NCI-H1694 treated with DMSO at 0.1 percent for 48 hours (cell line): ENCODE results near the gene POLR2H.

Experiments used
- DNase-seq: peaks from one replicate; lab custom pipeline; 2025; lab: John Stamatoyannopoulos, UW

POLR2H gene

DNA sequence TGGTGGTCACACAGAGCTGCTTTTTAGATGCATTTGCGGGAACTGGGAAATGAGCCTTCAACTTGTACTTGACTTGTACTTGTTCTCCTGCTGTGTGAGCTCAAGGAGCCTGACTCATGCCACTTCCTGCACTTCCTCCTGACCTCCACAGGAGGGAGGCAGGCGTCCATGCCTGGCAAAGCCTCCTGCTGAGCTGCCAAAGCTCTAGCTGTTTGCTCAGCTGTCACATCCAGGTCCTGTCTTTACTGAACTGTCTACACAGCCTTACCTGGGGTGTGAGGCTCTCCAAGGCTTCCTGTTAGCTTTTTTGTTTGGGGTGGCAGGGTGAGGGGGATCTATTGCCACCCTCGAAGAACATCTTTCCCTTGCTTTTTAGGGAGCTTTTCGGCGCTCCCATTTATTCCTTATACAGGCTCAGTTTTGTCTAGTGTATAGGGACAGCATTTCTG, 10.1 kb downstream of the POLR2H start:
- DNase-seq = peak; percentile 85

DNA sequence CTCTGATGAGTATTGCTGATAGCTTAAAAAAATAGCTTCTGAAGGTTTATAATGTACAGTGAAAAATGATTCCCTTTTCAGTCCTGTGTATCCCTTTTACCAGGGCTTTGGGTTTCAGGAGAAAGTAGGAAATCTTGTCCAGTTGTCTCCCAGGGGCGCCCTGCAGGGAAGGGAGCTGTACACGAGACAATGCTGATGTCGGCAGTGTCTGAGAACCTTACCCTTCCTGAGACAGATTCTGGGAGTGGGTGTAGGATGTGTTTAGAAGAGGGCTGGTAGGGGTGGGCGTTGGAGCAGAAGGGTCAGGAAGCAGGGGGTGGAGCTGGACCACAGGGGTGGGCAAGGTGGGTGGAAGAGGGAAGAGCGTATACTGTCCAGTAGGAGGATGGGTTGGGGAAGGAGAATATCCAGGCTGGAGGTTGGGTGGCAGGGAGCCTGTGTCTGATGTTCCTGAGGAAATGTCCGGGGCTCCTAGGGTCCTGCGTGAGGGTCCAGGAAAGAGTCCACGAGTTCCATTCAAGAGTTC, 10.8 kb downstream of the POLR2H start:
- no peak for DNase-seq

DNA sequence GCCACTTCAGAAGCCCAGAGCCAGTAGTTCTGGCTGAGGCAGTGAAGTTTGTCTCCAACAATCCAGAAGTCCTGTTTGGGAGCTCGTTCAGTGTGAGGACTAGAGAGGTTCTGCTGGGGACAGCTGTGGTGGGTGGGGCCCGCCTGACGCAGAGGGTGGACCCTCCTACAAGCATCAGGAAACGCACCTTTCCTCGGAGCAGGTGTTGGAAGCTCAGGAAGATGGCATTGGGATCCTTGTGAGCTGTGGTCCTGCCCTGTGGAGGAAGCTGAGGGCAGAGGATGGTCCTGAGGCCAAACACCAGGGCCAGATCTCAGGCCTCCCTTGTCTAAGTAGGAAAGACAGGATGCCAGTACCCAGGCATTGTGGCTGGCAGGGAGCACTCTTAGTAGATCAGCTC, 11.4 kb downstream of the POLR2H start:
- no peak for DNase-seq

DNA sequence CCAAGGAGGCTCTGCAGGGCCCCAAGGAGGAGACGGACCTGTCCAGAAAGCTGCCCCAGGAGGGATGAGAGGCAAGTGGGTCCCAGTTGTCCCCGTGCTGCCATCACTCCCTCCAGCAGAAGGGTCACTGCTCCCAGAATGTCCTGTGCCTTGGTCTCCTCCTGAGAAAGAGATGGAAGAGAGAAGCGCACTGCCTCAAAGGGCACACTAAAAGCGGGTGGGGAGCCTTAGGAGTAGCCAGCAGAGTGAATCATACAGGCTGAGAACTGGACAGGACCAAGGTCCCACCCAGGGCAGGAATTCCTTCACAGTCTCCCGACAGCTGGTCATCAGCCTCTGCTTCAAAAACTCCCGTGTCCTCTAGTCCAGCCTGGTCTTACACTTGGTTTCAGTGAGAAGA, 11.9 kb downstream of the POLR2H start:
- no peak for DNase-seq

DNA sequence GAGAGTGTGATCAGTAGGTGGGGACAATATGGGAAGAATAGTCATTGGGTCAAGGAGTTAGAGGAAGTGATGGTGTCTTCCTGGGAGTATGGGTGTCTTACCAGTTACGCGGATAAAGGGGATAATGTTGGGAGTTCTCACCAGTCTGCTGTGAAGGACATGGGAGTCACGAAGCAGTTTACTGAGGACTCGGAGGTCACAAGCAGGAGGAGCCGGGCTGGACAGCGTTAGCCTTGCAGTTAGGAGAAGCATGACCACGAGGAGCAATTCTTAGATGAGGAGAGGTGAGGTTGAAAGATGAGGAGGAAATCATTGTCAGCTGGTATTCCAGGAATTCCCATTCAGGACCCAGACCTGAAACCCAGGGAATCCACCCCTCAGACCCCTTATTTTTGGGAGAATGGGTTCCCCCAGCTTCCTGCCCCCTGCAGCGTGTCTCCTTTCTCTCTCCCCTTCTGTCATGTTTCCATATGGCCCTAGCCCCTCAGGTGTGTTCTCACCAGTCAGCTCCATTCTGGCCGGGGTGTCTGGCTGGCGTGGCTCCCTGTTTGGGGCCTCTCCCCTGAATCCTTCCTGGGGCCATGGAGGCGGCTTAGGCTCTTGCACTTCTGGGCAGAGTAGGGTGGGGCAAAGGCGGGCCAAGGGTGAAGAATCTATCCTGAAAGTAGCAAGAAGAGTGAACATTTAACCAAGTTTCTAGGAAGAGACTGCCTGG, 14.4 kb downstream of the POLR2H start:
- no peak for DNase-seq

DNA sequence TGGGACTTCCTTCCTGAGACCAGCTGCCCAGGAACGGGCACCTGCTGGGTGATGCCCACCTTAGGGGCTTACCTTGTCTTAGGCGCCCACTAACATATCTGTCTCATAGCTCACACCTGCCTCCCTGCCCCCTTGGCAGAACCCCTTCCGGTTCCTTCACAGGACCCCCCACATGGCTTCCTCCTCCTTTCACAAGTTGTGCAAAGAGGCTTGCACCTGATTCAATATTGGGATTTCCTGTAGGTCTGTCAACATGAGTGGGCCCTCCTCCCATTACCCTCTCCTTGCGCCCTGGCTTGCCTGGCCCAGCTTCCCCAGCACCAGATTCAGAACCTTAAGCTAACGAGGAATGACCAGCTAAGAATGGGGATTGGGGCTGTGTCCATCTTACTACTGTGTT, 15.9 kb downstream of the POLR2H start:
- no peak for DNase-seq

DNA sequence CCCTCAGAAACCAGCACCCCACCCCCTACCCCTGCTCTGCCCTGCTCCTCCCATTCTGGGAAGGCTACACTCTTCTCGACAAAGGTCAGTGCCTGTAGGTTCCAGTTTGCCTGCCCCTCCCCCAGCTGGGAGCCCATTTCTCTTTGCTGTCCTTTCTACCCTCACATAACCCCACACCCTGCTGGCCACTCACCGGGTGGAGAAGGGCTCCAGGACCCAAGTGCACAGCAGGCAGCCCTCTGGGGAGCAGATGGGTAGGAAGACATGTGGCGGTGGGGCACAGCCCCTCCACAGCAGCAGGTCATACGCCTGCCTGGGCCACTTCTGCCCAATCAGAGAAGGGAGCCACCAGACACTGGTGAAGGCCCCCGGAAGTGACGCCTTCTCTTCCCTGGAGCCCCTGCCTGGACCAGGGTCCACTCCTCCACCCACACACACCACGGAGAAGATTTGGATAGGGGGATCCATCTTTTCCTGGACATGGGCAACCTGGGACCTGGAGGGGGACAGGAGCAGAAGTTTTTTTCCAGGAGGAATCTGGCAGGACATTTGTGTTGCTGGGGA, 16.5 kb downstream of the POLR2H start, which contains the start of gene THPO:
Gene THPO, minus strand, starts transcription at position 326 of the 564 bp plus-strand sequence. CDS start 1,948 bp downstream, outside the sequence.
- no peak for DNase-seq

DNA sequence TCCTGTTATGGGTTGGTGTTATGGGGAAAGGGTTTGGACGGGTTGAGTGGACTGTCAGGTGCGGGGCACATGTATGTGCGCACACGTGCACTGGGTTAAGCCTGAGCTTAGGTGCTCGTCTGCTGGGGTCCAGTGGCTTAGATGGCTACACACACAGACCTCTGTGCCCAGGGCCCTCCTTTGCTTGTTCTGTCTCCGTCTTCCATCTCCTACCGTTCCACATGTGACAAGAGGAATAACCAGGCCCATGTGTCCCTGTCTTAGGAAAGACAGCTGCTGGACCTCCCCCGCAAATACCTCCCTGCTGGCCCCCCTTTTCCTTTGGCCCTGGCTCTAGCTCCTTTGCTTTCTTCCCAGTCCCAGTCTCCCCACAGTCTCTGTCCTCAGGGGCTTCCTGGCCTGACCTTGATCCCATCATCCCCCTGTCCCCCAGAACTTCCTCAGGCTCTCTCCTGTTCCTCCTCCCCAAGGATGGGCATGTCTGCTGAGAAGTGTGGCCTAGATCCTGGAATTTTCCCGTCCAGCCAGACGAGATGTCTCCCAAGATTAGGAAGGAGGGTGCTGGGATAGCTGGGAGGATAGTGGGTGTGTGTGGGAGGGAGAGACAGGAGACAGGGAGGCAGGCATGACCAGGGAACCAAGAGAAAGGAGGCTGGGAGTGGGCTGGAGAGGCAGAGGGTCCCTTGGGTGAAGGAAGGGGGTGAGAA, 17.3 kb downstream of the POLR2H start:
- DNase-seq = no peak

DNA sequence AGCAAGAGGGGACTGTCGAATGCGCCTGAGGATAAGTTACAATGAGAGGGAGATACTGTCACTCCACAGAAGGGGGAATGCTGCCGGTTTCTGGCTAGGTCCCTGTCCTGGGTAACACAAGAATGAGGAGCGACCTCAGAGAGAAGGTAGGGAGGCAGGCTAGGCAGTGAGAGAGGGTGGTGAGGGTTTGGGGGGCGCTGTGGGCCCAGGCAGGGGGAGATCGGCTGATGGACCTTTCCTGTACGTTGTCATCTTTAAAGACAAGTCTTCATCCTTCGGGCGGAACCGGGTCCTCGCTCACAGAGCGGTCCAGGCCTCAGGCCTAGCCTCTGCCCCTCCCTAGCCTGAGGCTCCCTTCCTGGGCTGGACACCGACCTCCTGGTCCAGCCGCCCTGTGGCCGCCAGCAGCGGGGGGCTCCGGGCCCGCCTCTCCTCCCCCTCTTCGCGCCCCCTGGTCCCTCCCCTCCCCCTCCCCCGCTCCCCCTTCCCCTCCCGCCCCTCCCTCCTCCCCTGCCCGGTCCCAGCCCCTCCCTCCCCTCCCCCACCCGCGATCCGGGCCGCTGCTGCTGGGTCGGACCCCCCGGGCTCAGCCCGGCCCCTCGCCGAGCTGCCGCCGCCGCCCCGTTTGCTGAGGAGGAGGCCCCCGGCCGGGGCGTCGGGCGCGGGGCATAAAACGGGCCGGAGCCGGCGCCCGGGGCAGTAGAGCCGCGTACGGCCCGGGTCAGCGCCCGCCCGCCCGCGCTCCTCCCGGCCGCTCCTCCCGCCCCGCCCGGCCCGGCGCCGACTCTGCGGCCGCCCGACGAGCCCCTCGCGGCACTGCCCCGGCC, 18.1 kb downstream of the POLR2H start, which contains the start of gene CHRD:
Gene CHRD, plus strand, starts transcription at position 697 of the 827 bp plus-strand sequence. CDS start 265 bp downstream, outside the sequence.
- no peak for DNase-seq

DNA sequence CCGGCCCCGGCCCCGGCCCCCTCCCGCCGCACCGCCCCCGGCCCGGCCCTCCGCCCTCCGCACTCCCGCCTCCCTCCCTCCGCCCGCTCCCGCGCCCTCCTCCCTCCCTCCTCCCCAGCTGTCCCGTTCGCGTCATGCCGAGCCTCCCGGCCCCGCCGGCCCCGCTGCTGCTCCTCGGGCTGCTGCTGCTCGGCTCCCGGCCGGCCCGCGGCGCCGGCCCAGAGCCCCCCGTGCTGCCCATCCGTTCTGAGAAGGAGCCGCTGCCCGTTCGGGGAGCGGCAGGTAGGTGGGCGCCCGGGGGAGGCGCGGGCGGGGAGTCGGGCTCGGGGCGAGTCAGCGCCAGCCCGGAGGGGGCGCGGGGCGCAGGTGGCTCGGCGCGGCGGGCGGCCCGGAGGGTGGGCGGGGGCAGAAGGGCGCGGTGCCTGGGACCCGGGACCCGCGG, 18.7 kb downstream of the POLR2H start:
- peak; percentile 15 for DNase-seq

DNA sequence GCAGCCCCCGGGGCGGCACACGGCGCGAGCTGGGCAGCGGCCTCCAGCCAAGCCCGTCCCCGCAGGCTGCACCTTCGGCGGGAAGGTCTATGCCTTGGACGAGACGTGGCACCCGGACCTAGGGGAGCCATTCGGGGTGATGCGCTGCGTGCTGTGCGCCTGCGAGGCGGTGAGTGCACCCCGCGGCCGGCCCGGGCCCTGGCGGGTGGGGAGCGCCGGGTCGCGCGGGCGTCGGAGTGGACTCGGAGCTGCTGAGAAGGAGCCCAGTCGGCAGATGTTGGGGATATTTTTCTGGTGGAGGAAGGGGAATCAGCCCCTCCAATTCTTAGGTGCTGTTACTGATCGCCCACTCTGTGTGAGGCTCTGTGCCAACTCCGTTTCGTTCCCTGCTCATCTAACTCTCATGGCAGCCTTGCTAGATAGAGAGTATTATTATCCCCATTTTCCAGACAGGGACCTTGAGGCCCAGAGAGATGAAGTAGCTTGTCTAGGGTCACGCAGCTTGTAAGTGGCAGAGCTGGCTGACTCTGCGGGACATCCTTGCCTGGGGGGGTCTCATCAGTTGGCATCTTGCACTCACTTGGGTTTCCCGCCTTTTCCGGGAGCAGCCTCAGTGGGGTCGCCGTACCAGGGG, 19.2 kb downstream of the POLR2H start:
- no peak for DNase-seq

DNA sequence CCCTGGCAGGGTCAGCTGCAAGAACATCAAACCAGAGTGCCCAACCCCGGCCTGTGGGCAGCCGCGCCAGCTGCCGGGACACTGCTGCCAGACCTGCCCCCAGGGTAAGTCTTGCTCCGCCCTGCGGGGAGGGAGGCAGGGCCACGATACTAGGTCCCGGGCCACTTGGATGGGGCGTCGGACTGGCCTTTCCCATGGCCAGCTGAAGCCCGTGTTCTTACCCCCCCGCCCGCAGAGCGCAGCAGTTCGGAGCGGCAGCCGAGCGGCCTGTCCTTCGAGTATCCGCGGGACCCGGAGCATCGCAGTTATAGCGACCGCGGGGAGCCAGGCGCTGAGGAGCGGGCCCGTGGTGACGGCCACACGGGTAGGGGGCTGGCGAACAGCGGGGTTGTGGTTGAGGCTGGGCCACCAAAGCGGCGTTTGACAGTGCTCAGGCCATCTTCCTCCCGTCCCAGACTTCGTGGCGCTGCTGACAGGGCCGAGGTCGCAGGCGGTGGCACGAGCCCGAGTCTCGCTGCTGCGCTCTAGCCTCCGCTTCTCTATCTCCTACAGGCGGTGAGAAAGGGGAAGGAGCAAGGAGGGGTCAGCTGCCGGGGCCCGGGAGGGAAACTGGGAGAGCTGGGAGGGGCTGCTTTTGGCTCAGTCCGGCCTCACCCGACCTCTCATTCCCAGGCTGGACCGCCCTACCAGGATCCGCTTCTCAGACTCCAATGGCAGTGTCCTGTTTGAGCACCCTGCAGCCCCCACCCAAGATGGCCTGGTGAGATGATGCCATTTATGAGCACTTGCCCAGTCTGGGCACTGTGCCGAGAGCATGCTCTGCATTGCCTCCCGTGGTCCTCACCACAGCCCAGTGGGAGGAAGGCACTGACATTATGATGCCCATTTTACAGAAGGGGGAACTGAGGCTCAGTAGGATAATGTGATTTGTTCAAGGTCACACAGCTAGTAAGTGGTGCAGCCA, 20.0 kb downstream of the POLR2H start:
- no peak for DNase-seq

DNA sequence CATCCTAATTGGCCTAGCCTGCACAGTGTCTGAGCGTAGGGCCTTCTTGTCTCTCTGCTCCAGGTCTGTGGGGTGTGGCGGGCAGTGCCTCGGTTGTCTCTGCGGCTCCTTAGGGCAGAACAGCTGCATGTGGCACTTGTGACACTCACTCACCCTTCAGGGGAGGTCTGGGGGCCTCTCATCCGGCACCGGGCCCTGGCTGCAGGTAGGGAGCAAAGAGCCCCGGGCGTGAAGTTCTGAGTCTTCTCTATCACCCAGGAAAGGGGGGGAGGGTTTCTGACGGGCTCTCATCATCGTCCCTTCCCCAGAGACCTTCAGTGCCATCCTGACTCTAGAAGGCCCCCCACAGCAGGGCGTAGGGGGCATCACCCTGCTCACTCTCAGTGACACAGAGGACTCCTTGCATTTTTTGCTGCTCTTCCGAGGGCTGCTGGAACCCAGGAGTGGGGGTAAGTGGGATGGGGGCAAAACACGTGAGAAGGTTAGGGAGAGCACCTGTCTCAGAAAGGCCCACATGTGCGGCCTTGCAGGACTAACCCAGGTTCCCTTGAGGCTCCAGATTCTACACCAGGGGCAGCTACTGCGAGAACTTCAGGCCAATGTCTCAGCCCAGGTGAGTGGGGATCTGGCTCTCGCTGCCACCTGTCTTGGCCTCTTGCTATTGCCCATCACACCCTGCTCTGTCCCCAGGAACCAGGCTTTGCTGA, 21.0 kb downstream of the POLR2H start:
- no peak for DNase-seq

DNA sequence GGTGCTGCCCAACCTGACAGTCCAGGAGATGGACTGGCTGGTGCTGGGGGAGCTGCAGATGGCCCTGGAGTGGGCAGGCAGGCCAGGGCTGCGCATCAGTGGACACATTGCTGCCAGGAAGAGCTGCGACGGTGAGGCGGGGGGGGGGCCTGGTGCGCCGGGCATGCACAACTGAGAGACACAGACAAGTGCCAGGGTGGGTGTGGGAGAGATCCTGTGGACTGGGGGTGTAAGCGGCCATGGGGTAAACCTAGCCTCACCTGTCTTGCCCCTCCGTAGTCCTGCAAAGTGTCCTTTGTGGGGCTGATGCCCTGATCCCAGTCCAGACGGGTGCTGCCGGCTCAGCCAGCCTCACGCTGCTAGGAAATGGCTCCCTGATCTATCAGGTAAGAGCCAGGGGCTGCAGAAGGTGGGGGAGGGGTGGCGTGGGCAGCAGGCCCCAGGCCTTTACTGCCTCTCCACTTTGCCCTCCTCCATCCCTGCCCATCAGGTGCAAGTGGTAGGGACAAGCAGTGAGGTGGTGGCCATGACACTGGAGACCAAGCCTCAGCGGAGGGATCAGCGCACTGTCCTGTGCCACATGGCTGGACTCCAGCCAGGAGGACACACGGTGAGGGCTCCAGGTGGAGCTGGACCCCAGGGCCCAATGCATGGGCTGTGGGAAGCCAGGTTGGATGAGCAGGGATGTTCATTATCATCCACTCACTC, 21.7 kb downstream of the POLR2H start:
- DNase-seq = no peak

DNA sequence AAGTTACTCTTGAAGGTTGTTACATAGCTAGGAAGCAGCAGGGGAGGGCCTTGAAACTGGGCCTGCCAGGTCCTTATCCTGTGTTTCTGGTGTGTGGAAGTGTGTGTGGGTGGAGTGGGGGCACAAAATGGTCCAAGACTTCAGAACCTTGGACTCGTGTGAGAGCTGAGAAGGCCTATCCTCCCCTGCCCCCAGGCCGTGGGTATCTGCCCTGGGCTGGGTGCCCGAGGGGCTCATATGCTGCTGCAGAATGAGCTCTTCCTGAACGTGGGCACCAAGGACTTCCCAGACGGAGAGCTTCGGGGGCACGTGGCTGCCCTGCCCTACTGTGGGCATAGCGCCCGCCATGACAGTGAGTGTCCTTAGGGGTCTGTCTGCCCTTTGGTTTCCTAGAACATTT, 22.8 kb downstream of the POLR2H start:
- DNase-seq = no peak

DNA sequence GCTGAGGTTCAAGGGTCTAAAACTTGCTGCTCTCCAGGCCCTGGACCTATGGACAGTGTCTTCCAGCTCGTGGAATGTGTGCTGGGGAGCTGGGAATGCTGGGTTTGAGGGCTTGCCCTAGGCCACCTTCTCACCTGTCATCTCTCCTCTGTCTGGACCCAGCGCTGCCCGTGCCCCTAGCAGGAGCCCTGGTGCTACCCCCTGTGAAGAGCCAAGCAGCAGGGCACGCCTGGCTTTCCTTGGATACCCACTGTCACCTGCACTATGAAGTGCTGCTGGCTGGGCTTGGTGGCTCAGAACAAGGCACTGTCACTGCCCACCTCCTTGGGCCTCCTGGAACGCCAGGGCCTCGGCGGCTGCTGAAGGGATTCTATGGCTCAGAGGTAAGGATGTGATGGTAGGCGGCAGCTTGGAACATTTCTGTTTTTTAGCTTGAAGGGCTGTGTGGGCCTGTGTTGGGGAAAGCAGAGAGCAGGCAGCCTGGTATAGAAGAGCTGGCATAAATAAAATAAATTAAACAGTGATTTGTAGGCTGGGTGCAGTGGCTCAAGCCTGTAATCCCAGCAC, 23.4 kb downstream of the POLR2H start:
- DNase-seq = no peak

DNA sequence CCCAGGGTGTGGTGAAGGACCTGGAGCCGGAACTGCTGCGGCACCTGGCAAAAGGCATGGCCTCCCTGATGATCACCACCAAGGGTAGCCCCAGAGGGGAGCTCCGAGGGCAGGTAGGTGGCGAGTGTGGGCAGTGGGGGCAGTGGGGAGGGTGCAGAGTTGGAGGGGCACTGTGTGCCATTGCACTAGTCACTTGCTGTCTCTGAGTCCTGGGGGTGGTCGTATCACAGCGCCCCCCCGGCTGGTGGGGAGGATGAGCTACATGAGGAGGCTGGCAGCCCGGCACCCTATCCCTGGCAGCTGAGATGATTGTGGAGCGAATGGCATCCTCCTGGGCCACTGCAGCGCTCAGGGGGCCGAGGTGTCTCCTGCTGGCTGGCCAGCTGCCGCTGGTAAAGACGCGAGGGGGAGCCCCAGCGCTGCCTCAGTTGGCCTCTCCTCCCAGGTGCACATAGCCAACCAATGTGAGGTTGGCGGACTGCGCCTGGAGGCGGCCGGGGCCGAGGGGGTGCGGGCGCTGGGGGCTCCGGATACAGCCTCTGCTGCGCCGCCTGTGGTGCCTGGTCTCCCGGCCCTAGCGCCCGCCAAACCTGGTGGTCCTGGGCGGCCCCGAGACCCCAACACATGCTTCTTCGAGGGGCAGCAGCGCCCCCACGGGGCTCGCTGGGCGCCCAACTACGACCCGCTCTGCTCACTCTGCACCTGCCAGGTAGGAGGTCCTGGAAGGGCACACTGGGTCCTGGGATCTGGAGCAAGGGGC, 24.7 kb downstream of the POLR2H start:
- no peak for DNase-seq
